K562 (cell line): ENCODE results near the gene ACER3. TPM values are rescaled to one million over a fixed set of nuclear protein-coding genes. Genes with fewer than 3 reads are reported as not detected.

Experiments used
- ATAC-seq: fragments of 200-7000 bp; cut with Tn5 transposase; 3 replicates; pipeline ENCODE4 v1.9.1; 2020; ENCODE audit warnings: moderate library complexity
- BruUV-seq: library from RNA; stranded (reverse); fragments of 400-500 nt; replicated peaks from 2 replicates; lab custom pipeline; 2021; lab: Mats Ljungman, UMichigan
- CTCF ChIA-PET: fragments of 300-600 bp; formaldehyde crosslinking; extraction: SDS; loops from one replicate; lab custom pipeline; 2021; ENCODE audit warnings: low intra/inter-chr PET ratio; lab: Yijun Ruan, JAX
- POLR2A ChIA-PET: fragments of 300-600, 350-650 bp; sonication (Branson Sonifier 250); formaldehyde crosslinking; extraction: SDS; loops from one replicate; lab custom pipeline; 2021; ENCODE audit warnings: antibody characterized with exemption, inconsistent platforms; lab: Yijun Ruan, JAX
- DNase-seq, 4 experiments: peaks; one replicate each; pipeline versions ENCODE4 v3.0.0 to v3.0.0-alpha.2; 2011 to 2018; ENCODE audit warnings: low spot score in 3 of 4, mixed read lengths in 3 of 4; ENCODE audit errors: extremely low read depth in 1 of 4
- FAIRE-seq: peaks from 2 replicates; lab custom pipeline; 2011; peaks lifted over from hg19 to GRCh38; lab: Jason Lieb, UNC
- H2AFZ ChIP-seq: 2 replicates; pipeline ENCODE4 v1.6.0; 2011; ENCODE audit warnings: low read depth, low read length, control low read depth, inconsistent platforms
- H3K27ac ChIP-seq: fragments of 200-600 bp; 3 replicates; pipeline ENCODE4 v1.8.0; 2011; ENCODE audit warnings: low read depth, mild to moderate bottlenecking, control low read depth, inconsistent platforms, low read length, moderate library complexity, mixed read lengths; ENCODE audit errors: extremely low read depth
- H3K27me3 ChIP-seq, 2 experiments: fragments of 300-600 bp in 1 of 2; 2 replicates in 1 of 2; 3 replicates in 1 of 2; pipeline versions ENCODE4 v1.6.0 to v1.8.0; 2011; ENCODE audit warnings: inconsistent platforms in 2 of 2, low read length in 2 of 2, mild to moderate bottlenecking in 1 of 2, mixed read lengths in 1 of 2, moderate library complexity in 1 of 2; ENCODE audit not compliant: control insufficient read depth in 2 of 2, insufficient read depth in 2 of 2
- H3K36me3 ChIP-seq: fragments of 300-600 bp; 3 replicates; pipeline ENCODE4 v1.8.0; 2011; ENCODE audit warnings: mild to moderate bottlenecking, low read length, inconsistent platforms; ENCODE audit not compliant: control insufficient read depth, insufficient read depth
- H3K4me1 ChIP-seq, 2 experiments: fragments of 200-600 bp in 1 of 2; replicated peaks in 1 of 2; 2 replicates in 1 of 2; 3 replicates in 1 of 2; pipeline versions ENCODE4 v1.5.1 to v1.8.0; 2011; ENCODE audit warnings: inconsistent platforms in 2 of 2, low read length in 2 of 2, mild to moderate bottlenecking in 1 of 2, mixed read lengths in 1 of 2, moderate library complexity in 1 of 2; ENCODE audit not compliant: control insufficient read depth in 2 of 2, insufficient read depth in 2 of 2
- H3K4me2 ChIP-seq: 2 replicates; pipeline ENCODE4 v1.6.1; 2011; ENCODE audit warnings: low read length, control low read depth, inconsistent platforms, mixed read lengths; ENCODE audit not compliant: insufficient read depth
- H3K4me3 ChIP-seq: fragments of 200-600 bp; sonication (generic), shearing (Covaris generic); 2 replicates; pipeline ENCODE4 v1.5.1; 2016; ENCODE audit warnings: control low read depth, inconsistent platforms
- H3K79me2 ChIP-seq: fragments of 200-600 bp; 3 replicates; pipeline ENCODE4 v1.8.0; 2011; ENCODE audit warnings: low read length, inconsistent platforms; ENCODE audit not compliant: control insufficient read depth, insufficient read depth
- H3K9ac ChIP-seq, 2 experiments: 2 replicates each; pipeline versions ENCODE4 v1.6.0 to v1.6.1; 2011; ENCODE audit warnings: low read depth in 2 of 2, low read length in 2 of 2, control low read depth in 1 of 2, inconsistent platforms in 1 of 2, mild to moderate bottlenecking in 1 of 2, mixed read lengths in 1 of 2; ENCODE audit not compliant: insufficient read depth in 1 of 2
- H3K9me1 ChIP-seq: one replicate; pipeline ENCODE4 v1.6.0; 2011; ENCODE audit warnings: inconsistent platforms, mild to moderate bottlenecking, low read length, moderate library complexity; ENCODE audit not compliant: control insufficient read depth, insufficient read depth
- H3K9me3 ChIP-seq: replicated peaks from 2 replicates; pipeline ENCODE4 v1.5.1; 2011; ENCODE audit warnings: low read depth, low read length, inconsistent platforms; ENCODE audit not compliant: control insufficient read depth, insufficient read depth
- H4K20me1 ChIP-seq: replicated peaks from 2 replicates; pipeline ENCODE4 v1.6.1; 2011; ENCODE audit warnings: low read length, inconsistent platforms, mixed read lengths; ENCODE audit not compliant: control insufficient read depth, insufficient read depth
- CXXC5 ChIP-seq: fragments of 250-450 bp; sonication (Bioruptor Pico); IDR thresholded peaks from 2 replicates; pipeline ENCODE4 v1.8.0; 2022; ENCODE audit warnings: inconsistent platforms, mild to moderate bottlenecking, moderate library complexity
- MCM3 ChIP-seq: fragments of 450-650 bp; IDR thresholded peaks from 2 replicates; pipeline ENCODE4 v1.6.1; 2016
- MIER1 ChIP-seq: fragments of 450-650 bp; IDR thresholded peaks from 2 replicates; pipeline ENCODE4 v1.6.1; 2016; ENCODE audit warnings: antibody characterized with exemption, mild to moderate bottlenecking, low read depth
- NFIC ChIP-seq: fragments of 450-650 bp; IDR thresholded peaks from 2 replicates; pipeline ENCODE4 v1.6.1; 2017; ENCODE audit warnings: mild to moderate bottlenecking, inconsistent platforms
- NR2F6 ChIP-seq: fragments of 450-650 bp; formaldehyde crosslinking; IDR thresholded peaks from 2 replicates; pipeline ENCODE4 v1.4.0; 2020; ENCODE audit warnings: mild to moderate bottlenecking
- RB1 ChIP-seq: fragments of 450-650 bp; IDR thresholded peaks from 2 replicates; pipeline ENCODE4 v1.6.1; 2017; ENCODE audit warnings: low read depth, mild to moderate bottlenecking
- RFX1 ChIP-seq: fragments of 450-650 bp; IDR thresholded peaks from 2 replicates; pipeline ENCODE4 v1.6.1; 2016; ENCODE audit warnings: mild to moderate bottlenecking, moderate library complexity
- SAFB2 ChIP-seq: fragments of 200-400 bp; formaldehyde crosslinking; IDR thresholded peaks from 2 replicates; pipeline ENCODE4 v1.6.1; 2018; ENCODE audit warnings: borderline replicate concordance, low read length, low read depth, moderate library complexity; ENCODE audit not compliant: severe bottlenecking
- SMARCB1 ChIP-seq: IDR thresholded peaks from 2 replicates; pipeline ENCODE4 v1.6.1; 2011; ENCODE audit warnings: improper control_type of control experiment, low read depth; ENCODE audit not compliant: insufficient read length
- U2AF2 ChIP-seq: fragments of 200-400 bp; formaldehyde crosslinking; optimal IDR thresholded peaks from 2 replicates; pipeline ENCODE3; 2017; ENCODE audit warnings: low read depth, mild to moderate bottlenecking, low read length
- ZNF146 ChIP-seq: IDR thresholded peaks from one replicate; pipeline ENCODE4 v1.6.1; 2018; ENCODE audit warnings: missing compliant biosample characterization; ENCODE audit not compliant: unreplicated experiment
- WGBS: fragments of 100-300 bp; shearing (Covaris generic); methylation state at CpG from one replicate; pipeline ENCODE4 v1.1.6; 2016; ENCODE audit warnings: low coverage, mixed read lengths; ENCODE audit not compliant: insufficient coverage; ENCODE audit errors: missing lambda C conversion rate; 5-methylcytosine and 5-hydroxymethylcytosine counted together
- in situ Hi-C: fragments of 300-500 bp; cut with MboI; formaldehyde crosslinking; loops from 4 replicates; pipeline ENCODE4 v1.15.0; 2018; ENCODE audit warnings: inconsistent platforms, mixed read lengths
- intact Hi-C: fragments of 100-400 bp; cut with micrococcal nuclease; formaldehyde crosslinking; loops from 2 replicates; pipeline ENCODE4 v1.14.2; 2022
- polyA plus RNA-seq, 8 experiments: library from polyadenylated mRNA; depleted of rRNA in 4 of 8; stranded (reverse) in 5 of 8; unstranded in 3 of 8; fragments of >200 nt; fragmentation: Nextera tagmentation in 2 of 8; fragmentation: Illumina TruSeq in 1 of 8; extraction: Ambion mirVana in 2 of 8; extraction: Trizol in 1 of 8; gene quantifications; 2 replicates each; pipeline versions ENCODE4 v1.2.1 to v1.2.3, GENCODE V29; 2011 to 2014; ENCODE audit warnings: inconsistent platforms in 1 of 8, missing spikeins in 1 of 8
- total RNA-seq, 7 experiments: library from RNA; depleted of rRNA in 6 of 7; stranded (reverse); fragments of >200 nt in 6 of 7; fragmentation: Illumina TruSeq in 2 of 7; extraction: Trizol in 2 of 7; gene quantifications; 2 replicates each; pipeline versions ENCODE4 v1.2.1 to v1.2.3, GENCODE V29; 2011 to 2021; ENCODE audit warnings: low replicate concordance in 1 of 7
- TF ChIP-seq, protein P1 (sequence below), 2 experiments: IDR thresholded peaks; 2 replicates each; pipeline ENCODE4 v1.6.1; 2011; ENCODE audit warnings: borderline replicate concordance in 1 of 2, control low read depth in 1 of 2, low read depth in 1 of 2, low read length in 1 of 2, mild to moderate bottlenecking in 1 of 2, mixed read lengths in 1 of 2, moderate library complexity in 1 of 2; ENCODE audit not compliant: insufficient read depth in 1 of 2, insufficient read length in 1 of 2, poor library complexity in 1 of 2, severe bottlenecking in 1 of 2; ENCODE audit errors: extremely low read depth in 1 of 2
- TF ChIP-seq, protein P2 (sequence below): fragments of 450-650 bp; formaldehyde crosslinking; IDR thresholded peaks from 2 replicates; pipeline ENCODE4 v1.4.0; 2022; ENCODE audit warnings: missing genetic modification characterization
- TF ChIP-seq, protein P3 (sequence below), 2 experiments: fragments of 200-800 bp in 1 of 2; sonication (Bioruptor generic) in 1 of 2; sonication (generic) in 1 of 2; formaldehyde crosslinking in 1 of 2; IDR thresholded peaks in 1 of 2; conservative IDR thresholded peaks in 1 of 2; 2 replicates each; pipeline versions ENCODE4 v1.5.0 to v1.6.1; 2016 to 2020; ENCODE audit warnings: missing compliant biosample characterization in 1 of 2, missing genetic modification characterization in 1 of 2, missing genetic modification reagents in 1 of 2
- TF ChIP-seq, protein P4 (sequence below): fragments of 450-650 bp; IDR thresholded peaks from 2 replicates; pipeline ENCODE4 v1.6.1; 2018; ENCODE audit not compliant: partially characterized antibody

ACER3 gene
- total and polyA plus RNA-seq, 9 of the 15 experiments (the other 6 are each of a cell fraction or from before 2014, with no cell fraction given) = 2.0 to 23.8 (median 9.5) TPM

GRCh38 chr11:76977791-76978190, 117.1 kb downstream of the ACER3 start:
- CTCF ChIA-PET = no interaction called here
- no peak for FAIRE-seq
- H3K9me3 ChIP-seq = no peaks in the 10 kb centered on the region
- POLR2A ChIA-PET = no interaction called here
- no peaks in the 10 kb centered on the region for H3K79me2 ChIP-seq
- no peaks in the 10 kb centered on the region for H4K20me1 ChIP-seq
- TF ChIP-seq, protein P1, sequence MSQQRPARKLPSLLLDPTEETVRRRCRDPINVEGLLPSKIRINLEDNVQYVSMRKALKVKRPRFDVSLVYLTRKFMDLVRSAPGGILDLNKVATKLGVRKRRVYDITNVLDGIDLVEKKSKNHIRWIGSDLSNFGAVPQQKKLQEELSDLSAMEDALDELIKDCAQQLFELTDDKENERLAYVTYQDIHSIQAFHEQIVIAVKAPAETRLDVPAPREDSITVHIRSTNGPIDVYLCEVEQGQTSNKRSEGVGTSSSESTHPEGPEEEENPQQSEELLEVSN (IDR thresholded peaks at IDR 0.05; ENCODE audit: borderline replicate concordance in 1 of 2, extremely low read depth in 1 of 2, insufficient read depth in 1 of 2, insufficient read length in 1 of 2, low read depth in 1 of 2, low read length in 1 of 2, poor library complexity in 1 of 2, severe bottlenecking in 1 of 2) = no peak
- no peak for TF ChIP-seq CXXC5 (CRISPR knock-in tag)
- no peak for TF ChIP-seq NR2F6 (CRISPR knock-in tag)
- TF ChIP-seq MCM3 = no peak
- no peak for TF ChIP-seq SMARCB1
- TF ChIP-seq, protein P2, sequence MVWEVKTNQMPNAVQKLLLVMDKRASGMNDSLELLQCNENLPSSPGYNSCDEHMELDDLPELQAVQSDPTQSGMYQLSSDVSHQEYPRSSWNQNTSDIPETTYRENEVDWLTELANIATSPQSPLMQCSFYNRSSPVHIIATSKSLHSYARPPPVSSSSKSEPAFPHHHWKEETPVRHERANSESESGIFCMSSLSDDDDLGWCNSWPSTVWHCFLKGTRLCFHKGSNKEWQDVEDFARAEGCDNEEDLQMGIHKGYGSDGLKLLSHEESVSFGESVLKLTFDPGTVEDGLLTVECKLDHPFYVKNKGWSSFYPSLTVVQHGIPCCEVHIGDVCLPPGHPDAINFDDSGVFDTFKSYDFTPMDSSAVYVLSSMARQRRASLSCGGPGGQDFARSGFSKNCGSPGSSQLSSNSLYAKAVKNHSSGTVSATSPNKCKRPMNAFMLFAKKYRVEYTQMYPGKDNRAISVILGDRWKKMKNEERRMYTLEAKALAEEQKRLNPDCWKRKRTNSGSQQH (CRISPR knock-in tag) = no peak
- no peak for TF ChIP-seq NFIC
- TF ChIP-seq RB1 = no peak
- TF ChIP-seq, protein P3, sequence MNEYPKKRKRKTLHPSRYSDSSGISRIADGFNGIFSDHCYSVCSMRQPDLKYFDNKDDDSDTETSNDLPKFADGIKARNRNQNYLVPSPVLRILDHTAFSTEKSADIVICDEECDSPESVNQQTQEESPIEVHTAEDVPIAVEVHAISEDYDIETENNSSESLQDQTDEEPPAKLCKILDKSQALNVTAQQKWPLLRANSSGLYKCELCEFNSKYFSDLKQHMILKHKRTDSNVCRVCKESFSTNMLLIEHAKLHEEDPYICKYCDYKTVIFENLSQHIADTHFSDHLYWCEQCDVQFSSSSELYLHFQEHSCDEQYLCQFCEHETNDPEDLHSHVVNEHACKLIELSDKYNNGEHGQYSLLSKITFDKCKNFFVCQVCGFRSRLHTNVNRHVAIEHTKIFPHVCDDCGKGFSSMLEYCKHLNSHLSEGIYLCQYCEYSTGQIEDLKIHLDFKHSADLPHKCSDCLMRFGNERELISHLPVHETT (CRISPR knock-in tag; conservative IDR thresholded peaks at IDR 0.05 in 1 of 2, IDR thresholded peaks at IDR 0.05 in 1 of 2) = no peak
- TF ChIP-seq U2AF2 = no peak
- no peak for TF ChIP-seq MIER1
- TF ChIP-seq, protein P4, sequence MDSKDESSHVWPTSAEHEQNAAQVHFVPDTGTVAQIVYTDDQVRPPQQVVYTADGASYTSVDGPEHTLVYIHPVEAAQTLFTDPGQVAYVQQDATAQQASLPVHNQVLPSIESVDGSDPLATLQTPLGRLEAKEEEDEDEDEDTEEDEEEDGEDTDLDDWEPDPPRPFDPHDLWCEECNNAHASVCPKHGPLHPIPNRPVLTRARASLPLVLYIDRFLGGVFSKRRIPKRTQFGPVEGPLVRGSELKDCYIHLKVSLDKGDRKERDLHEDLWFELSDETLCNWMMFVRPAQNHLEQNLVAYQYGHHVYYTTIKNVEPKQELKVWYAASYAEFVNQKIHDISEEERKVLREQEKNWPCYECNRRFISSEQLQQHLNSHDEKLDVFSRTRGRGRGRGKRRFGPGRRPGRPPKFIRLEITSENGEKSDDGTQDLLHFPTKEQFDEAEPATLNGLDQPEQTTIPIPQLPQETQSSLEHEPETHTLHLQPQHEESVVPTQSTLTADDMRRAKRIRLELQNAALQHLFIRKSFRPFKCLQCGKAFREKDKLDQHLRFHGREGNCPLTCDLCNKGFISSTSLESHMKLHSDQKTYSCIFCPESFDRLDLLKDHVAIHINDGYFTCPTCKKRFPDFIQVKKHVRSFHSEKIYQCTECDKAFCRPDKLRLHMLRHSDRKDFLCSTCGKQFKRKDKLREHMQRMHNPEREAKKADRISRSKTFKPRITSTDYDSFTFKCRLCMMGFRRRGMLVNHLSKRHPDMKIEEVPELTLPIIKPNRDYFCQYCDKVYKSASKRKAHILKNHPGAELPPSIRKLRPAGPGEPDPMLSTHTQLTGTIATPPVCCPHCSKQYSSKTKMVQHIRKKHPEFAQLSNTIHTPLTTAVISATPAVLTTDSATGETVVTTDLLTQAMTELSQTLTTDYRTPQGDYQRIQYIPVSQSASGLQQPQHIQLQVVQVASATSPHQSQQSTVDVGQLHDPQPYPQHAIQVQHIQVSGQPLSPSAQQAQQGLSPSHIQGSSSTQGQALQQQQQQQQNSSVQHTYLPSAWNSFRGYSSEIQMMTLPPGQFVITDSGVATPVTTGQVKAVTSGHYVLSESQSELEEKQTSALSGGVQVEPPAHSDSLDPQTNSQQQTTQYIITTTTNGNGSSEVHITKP = no peak
- TF ChIP-seq SAFB2 = no peak
- TF ChIP-seq ZNF146 (CRISPR knock-in tag) = no peak
- no peak for TF ChIP-seq RFX1
- intact Hi-C loops = no loop called here
- no peak for DNase-seq
- H3K27me3 ChIP-seq = no peaks in the 10 kb centered on the region
- no peaks in the 10 kb centered on the region for H3K36me3 ChIP-seq
- no TSS peak for BruUV-seq
- no peak overlapping the region for H3K27ac ChIP-seq
- no peak overlapping the region for H3K4me3 ChIP-seq
- ATAC-seq = no peak
- no peaks in the 10 kb centered on the region for H3K9me1 ChIP-seq
- no peak overlapping the region for H3K9ac ChIP-seq
- no peak overlapping the region for H3K4me2 ChIP-seq
- WGBS = 88% methylated on average over 7 of the region's 8 CpGs
- H3K4me1 ChIP-seq = no peaks in the 10 kb centered on the region; a peak in 1 of 5 replicates
- in situ Hi-C loops = no loop called here
- no peak overlapping the region for H2AFZ ChIP-seq
